Measurements from ENCODE around the gene UBE2G2. TPM values are rescaled to one million over a fixed set of nuclear protein-coding genes. Genes with fewer than 3 reads are reported as not detected.

UBE2G2 gene
- total RNA-seq, 6 experiments from 2014 or later = 53.5 to 73.3 (median 61.0) TPM

- Mint-ChIP-seq H3K4me1 (ENCODE audit: low read depth) (peaks cover 34% of the 10 kb centered on the region), H3K4me3 (peak overlapping the region; percentile 28; the same call in 1 of the 2 replicates), H3K9me3 (peaks cover 24% of the 10 kb centered on the region), H3K36me3 (ENCODE audit: low read depth) (peaks cover 30% of the 10 kb centered on the region), H3K27me3 (ENCODE audit: insufficient read depth) (no peaks in the 10 kb centered on the region; the same call in 1 of the 2 replicates), H3K27ac (peak overlapping the region; percentile 53)
- no peak for DNase-seq
- no peak for TF ChIP-seq CTCF (IDR thresholded peaks at IDR 0.05)
Measured at GRCh38 chr21:44819283-44820243, 17.9 kb upstream of the UBE2G2 start.

- H3K27ac Mint-ChIP-seq = no peak overlapping the region
- peaks cover 20% of the 10 kb centered on the region for H3K9me3 Mint-ChIP-seq
- H3K36me3 Mint-ChIP-seq (ENCODE audit: low read depth) = peaks cover 26% of the 10 kb centered on the region
- H3K4me1 Mint-ChIP-seq (ENCODE audit: low read depth) = peaks cover 34% of the 10 kb centered on the region
- no peaks in the 10 kb centered on the region; the same call in 1 of the 2 replicates for H3K27me3 Mint-ChIP-seq (ENCODE audit: insufficient read depth)
- TF ChIP-seq CTCF (IDR thresholded peaks at IDR 0.05) = no peak
- H3K4me3 Mint-ChIP-seq = no peak overlapping the region
- no peak for DNase-seq
Measured at GRCh38 chr21:44818640-44819011, 17.0 kb upstream of the UBE2G2 start.

GRCh38 chr21:44817914-44818639 lies 16.5 kb upstream of the UBE2G2 start, which contains the start of gene SUMO3:
SUMO3 (minus strand) TSS chr21:44818062; CDS start chr21:44817968, 94 bp downstream.
- peak within 1 kb of the TSS; percentile 38; the same call in 1 of the 2 replicates for H3K27ac Mint-ChIP-seq
- peak; percentile 60 for DNase-seq
- H3K36me3 Mint-ChIP-seq (ENCODE audit: low read depth) = peaks cover 21% of the 10 kb centered on the region
- H3K4me1 Mint-ChIP-seq (ENCODE audit: low read depth) = peaks cover 34% of the 10 kb centered on the region
- H3K9me3 Mint-ChIP-seq = peaks cover 15% of the 10 kb centered on the region
- H3K27me3 Mint-ChIP-seq (ENCODE audit: insufficient read depth) = no peaks in the 10 kb centered on the region; the same call in 1 of the 2 replicates
- TF ChIP-seq CTCF (IDR thresholded peaks at IDR 0.05) = peak; percentile 32; the same call in 1 of the 2 replicates
- peak within 1 kb of the TSS; percentile 78 for H3K4me3 Mint-ChIP-seq

- Mint-ChIP-seq H3K27ac (no peak overlapping the region), H3K36me3 (ENCODE audit: low read depth) (peaks cover 15% of the 10 kb centered on the region), H3K27me3 (ENCODE audit: insufficient read depth) (no peaks in the 10 kb centered on the region; the same call in 1 of the 2 replicates), H3K4me1 (ENCODE audit: low read depth) (peaks cover 34% of the 10 kb centered on the region), H3K4me3 (peak overlapping the region; percentile 78), H3K9me3 (peaks cover 9% of the 10 kb centered on the region)
- TF ChIP-seq CTCF (IDR thresholded peaks at IDR 0.05) = no peak
- DNase-seq = peak; percentile 79
Measured at GRCh38 chr21:44817506-44817880, 15.9 kb upstream of the UBE2G2 start.

GRCh38 chr21:44816761-44817505 lies 15.3 kb upstream of the UBE2G2 start:
- peak overlapping the region; percentile 83 for H3K4me3 Mint-ChIP-seq
- H3K36me3 Mint-ChIP-seq (ENCODE audit: low read depth) = peaks cover 9% of the 10 kb centered on the region
- H3K27ac Mint-ChIP-seq = no peak overlapping the region
- TF ChIP-seq CTCF (IDR thresholded peaks at IDR 0.05) = 0 out of 2 replicates have a peak, but pooled peaks have one; percentile 7
- DNase-seq = no peak
- H3K4me1 Mint-ChIP-seq (ENCODE audit: low read depth) = peaks cover 34% of the 10 kb centered on the region
- H3K27me3 Mint-ChIP-seq (ENCODE audit: insufficient read depth) = no peaks in the 10 kb centered on the region; the same call in 1 of the 2 replicates
- H3K9me3 Mint-ChIP-seq = peaks cover 3% of the 10 kb centered on the region

Data from HFFc6 (cell line).